Stimulated activated CD8-positive, alpha-beta memory T cell treated with anti-CD3 and anti-CD28 coated beads, Interleukin-4, amount 100 ng/mL, for 24 hours (primary cell): ENCODE results near the gene CAPZA1.
A peak's percentile ranks its signal among the peaks of the same experiment; 100 is the strongest.

Experiments
- DNase-seq: peaks from one replicate; pipeline ENCODE4 v3.0.0-alpha.2; 2020; ENCODE audit warnings: low read depth

Gene CAPZA1

GRCh38 chr1:112676543-112676942 is 56.9 kb downstream of the CAPZA1 start:
- DNase-seq: no peak

- DNase-seq: no peak
These were observed 57.9 kb downstream of the CAPZA1 start for GRCh38 chr1:112677501-112677900.

DNA sequence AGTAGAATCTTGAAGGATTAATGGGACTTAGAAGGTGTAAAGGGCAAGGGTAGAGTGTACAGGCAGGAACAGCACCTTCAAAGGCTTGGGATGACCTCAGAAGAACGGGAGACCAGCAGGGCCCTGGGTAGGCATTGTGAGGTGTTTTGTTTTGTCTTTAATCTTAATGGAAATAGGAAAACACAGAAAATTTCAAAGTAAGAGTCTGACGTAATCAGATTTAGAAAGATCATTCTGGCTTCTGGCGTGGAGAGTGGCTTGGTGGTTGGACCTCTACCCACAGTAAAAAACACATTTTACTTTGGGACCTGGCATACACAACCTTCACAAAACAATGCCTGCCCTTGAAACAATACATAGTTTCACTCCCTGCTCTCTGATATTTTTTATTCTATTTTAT is 59.0 kb downstream of the CAPZA1 start:
- no peak for DNase-seq

DNA sequence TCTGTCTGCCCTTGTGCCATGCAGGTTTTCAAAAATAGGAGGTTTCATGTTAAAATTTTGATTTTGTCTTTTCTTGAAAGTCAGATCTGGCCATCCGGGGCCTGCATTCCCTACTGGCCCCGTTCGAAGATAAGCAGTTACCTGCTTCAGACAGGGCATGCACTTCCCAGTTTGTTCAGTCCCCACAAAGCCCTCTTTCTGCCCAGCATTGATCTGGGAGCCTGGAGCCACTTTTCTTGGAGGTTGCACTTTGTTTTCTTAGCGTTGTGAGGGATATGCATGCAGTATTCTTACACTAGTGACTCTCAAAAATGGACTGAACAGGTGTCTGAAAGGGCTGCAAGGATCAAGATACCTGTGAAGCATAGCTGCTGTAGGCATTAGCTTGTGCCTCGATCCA is 66.3 kb downstream of the CAPZA1 start:
- no peak for DNase-seq

GRCh38 chr1:112686417-112686816 is 66.8 kb downstream of the CAPZA1 start:
- no peak for DNase-seq

DNA sequence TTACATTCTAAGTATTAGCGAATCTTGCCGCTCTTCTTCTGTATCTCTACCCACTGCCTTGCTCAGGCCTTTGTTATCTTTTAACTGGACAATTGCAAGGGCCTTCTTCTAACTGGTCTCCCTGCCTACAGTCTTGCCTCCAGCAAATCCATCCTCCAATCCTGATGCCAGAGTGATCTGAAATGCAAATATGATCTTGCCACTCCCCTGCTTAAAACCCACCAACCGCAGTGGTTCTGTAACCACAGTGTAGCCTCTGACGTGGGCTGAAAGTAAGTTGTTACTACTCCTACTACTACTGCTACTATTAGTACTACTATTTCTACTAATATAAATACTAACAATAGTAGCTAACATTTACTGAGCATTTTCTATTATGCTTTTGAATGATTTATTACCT is 67.2 kb downstream of the CAPZA1 start:
- no peak for DNase-seq

DNA sequence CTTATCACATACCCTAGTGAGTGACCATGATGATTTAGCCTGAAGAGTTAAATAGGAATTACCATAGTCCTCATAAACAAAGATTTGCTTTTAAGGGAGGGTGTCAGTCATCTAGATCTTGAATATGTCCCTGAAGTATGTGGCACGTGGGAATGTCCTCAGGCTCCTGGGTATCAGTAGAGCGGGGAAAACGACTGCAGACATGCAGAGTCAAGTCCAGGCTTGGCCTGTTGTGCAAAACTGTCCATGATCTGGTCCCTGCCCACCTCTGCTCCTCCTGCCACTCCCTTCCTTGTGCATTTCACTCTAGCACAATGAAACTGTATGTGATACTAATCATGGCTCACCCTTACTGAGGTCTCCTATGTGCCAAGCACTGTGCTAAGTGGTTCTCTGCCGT is 67.7 kb downstream of the CAPZA1 start:
- no peak for DNase-seq

GRCh38 chr1:112687785-112688496 is 68.3 kb downstream of the CAPZA1 start:
- DNase-seq: no peak

DNA sequence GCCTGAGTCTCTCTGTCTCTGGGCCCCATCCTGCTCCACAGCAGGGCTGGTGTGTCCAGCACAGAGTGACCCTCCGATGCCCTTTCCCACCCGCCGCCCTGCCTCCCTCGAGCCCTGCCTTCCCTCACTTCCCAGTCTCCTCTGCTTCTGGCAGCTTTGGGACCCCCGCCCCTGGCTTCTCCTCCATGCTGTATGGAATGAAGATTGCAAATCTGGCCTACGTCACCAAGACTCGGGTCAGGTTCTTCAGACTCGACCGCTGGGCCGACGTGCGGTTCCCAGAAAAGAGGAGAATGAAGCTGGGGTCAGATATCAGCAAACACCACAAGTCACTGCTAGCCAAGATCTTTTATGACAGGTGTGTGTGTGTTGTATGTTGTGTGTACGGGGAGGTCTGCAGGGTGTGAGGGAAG is 69.2 kb downstream of the CAPZA1 start:
- DNase-seq: no peak

- no peak for DNase-seq
These were observed 69.7 kb downstream of the CAPZA1 start for GRCh38 chr1:112689196-112689841.

GRCh38 chr1:112689842-112690237 is 70.2 kb downstream of the CAPZA1 start:
- no peak for DNase-seq

- DNase-seq: no peak
These were observed 73.0 kb downstream of the CAPZA1 start for GRCh38 chr1:112692681-112693080.

GRCh38 chr1:112693821-112694220 is 74.2 kb downstream of the CAPZA1 start:
- DNase-seq: no peak

DNA sequence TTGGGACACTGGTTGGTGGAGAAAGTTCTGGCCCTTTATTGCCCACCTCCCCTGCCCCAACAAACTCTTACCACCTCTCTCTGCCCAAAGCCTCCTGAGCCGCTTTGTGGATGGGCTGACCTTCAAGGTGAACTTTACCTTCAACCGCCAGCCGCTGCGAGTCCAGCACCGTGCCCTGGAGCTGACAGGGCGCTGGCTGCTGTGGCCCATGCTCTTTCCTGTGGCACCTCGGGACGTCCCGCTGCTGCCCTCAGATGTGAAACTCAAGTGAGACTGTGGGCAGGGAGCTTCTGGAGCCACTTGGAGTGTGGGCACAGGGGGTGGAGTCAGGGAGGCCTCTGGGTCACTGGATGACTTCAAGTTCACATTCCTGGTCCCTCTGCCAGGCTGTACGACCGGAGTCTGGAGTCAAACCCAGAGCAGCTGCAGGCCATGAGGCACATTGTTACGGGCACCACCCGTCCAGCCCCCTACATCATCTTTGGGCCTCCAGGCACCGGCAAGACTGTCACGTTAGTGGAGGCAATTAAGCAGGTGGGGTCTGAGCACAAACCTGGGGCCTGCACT is 74.8 kb downstream of the CAPZA1 start:
- no peak for DNase-seq

DNA sequence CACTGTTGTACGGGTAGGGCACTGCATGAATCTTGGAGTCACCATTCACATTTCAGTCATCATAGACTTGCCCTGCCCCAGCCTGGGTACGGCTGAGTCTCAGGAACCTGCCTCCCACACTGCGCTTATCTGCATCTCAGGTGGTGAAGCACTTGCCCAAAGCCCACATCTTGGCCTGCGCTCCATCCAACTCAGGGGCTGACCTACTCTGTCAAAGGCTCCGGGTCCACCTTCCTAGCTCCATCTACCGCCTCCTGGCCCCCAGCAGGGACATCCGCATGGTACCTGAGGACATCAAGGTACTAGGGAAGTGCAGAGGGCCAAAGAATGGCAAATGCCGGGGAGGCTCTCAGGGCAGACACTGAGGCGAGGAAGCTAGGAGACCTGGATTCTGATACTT is 75.6 kb downstream of the CAPZA1 start:
- DNase-seq: no peak

GRCh38 chr1:112696578-112697314 is 77.1 kb downstream of the CAPZA1 start:
- no peak for DNase-seq

DNA sequence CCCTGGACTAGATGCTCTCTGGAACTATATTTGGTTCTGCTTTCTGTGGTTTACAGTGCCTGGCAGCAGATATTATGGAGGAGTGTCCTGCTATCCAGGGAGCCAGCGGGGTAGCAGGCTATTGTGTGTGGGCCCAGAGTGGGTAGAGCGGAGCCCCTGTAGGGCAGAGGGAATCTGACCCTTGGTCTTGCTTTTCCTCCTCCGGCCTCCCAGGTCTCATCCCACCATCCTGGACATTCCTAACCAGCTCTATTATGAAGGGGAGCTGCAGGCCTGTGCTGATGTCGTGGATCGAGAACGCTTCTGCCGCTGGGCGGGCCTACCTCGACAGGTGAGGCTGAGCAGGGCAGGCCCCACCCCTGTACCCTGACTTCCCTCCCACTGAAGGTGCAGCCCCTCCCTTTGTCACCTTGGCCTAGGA is 78.2 kb downstream of the CAPZA1 start:
- DNase-seq: no peak

DNA sequence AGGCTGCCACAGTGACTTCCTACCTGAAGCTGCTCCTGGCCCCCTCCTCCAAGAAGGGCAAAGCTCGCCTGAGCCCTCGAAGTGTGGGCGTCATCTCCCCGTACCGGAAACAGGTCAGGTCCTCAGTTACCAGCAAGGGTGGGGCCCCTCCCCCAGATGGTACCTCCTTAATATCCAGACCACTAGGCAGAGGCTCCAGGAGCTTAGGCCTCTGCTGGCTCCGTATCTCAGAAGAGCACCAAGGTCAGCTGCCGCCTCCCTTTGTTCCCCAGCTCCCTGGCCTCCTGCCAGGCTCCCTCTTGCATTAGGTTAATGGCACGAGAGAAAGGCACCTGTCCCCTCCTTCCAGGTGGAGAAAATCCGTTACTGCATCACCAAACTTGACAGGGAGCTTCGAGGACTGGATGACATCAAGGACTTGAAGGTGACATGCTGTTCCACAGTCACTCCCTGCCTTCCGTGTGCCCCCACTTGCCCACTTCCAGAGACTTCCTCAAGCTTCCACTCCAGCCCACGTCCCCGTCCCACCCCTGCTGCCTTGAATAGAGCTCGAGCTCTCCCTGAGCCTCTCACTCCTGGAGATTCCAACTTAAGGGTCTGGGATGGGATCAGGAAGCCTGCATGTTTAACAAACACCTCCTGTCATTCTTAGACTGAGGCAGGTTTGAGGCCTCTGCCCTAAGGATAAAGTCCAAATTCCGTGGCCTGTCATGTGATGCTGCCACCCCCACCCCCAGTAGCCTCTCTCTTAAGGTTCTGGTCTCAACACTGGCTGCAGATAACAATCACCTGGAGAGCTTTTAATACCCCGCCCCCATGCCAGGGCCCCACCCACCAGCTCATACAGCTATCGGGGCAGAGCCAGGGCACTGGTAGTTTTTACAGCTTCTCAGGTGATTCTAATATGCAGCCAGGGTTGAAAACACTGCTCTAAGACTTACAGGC is 79.0 kb downstream of the CAPZA1 start:
- no peak for DNase-seq

GRCh38 chr1:112699425-112700144 is 80.0 kb downstream of the CAPZA1 start:
- no peak for DNase-seq

GRCh38 chr1:112700290-112701226 is 80.9 kb downstream of the CAPZA1 start:
- DNase-seq: peak; percentile 65
